Measurements from ENCODE around the gene SECISBP2. TPM values are rescaled to one million over a fixed set of nuclear protein-coding genes. Genes with fewer than 3 reads are reported as not detected.

SECISBP2 gene
- polyA plus RNA-seq, 1 donor (not counting 4 experiments of a cell fraction or from before 2014, with no cell fraction given), result 24.3 TPM

- Histone ChIP-seq H3K4me2 (ENCODE audit: control insufficient read depth, extremely low read depth, insufficient read depth, low read depth, low read length) (no peak overlapping the region), H3K36me3 (ENCODE audit: control insufficient read depth in 2 of 2, extremely low read depth in 1 of 2, insufficient read depth in 2 of 2, low read length in 2 of 2) (no peaks in the 10 kb centered on the region), H3K9me1 (ENCODE audit: control insufficient read depth, extremely low read depth, insufficient read depth, low read length) (no peaks in the 10 kb centered on the region), H3K27me3 (ENCODE audit: control insufficient read depth, extremely low read depth, insufficient read depth, low read length) (no peaks in the 10 kb centered on the region), H4K20me1 (ENCODE audit: control insufficient read depth, extremely low read depth, insufficient read depth, low read length) (no peaks in the 10 kb centered on the region), H3K27ac (ENCODE audit: control insufficient read depth, insufficient read depth, low read length) (no peak overlapping the region), H3K4me1 (ENCODE audit: control insufficient read depth, extremely low read depth, insufficient read depth, low read length) (no peaks in the 10 kb centered on the region), H3K4me3 (ENCODE audit: control insufficient read depth in 2 of 3, extremely low read depth in 1 of 3, insufficient read depth in 2 of 3, low read depth in 1 of 3, low read length in 3 of 3) (no peak overlapping the region), H3K9me3 (ENCODE audit: control insufficient read depth, low read depth, low read length) (no peaks in the 10 kb centered on the region), H3K9ac (ENCODE audit: control insufficient read depth, extremely low read depth, insufficient read depth, low read length) (no peak overlapping the region), H2AFZ (ENCODE audit: control insufficient read depth, low read length) (no peak overlapping the region), H3K79me2 (ENCODE audit: control insufficient read depth, insufficient read depth, low read length) (no peaks in the 10 kb centered on the region)
- dilution Hi-C loops (cut with MboI; ENCODE audit: extremely low pct_ligation_motif_present, low sequenced_read_pairs), result no loop called here
- DNase-seq (ENCODE audit: low read depth, low spot score) (no peak), FAIRE-seq (no peak)
- no peak for TF ChIP-seq EZH2 (IDR thresholded peaks at IDR 0.05; ENCODE audit: low read length)
- no peak for TF ChIP-seq CTCF (optimal IDR thresholded peaks at IDR 0.05 in 1 of 3, IDR thresholded peaks at IDR 0.05 in 1 of 3, conservative IDR thresholded peaks at IDR 0.05 in 1 of 3; ENCODE audit: extremely low read depth in 1 of 3, insufficient read depth in 2 of 3, low read length in 3 of 3)
These were observed 64.9 kb downstream of the SECISBP2 start for GRCh38 chr9:89383030-89383720.

- no peak overlapping the region for H3K4me3 ChIP-seq (ENCODE audit: control insufficient read depth in 2 of 3, extremely low read depth in 1 of 3, insufficient read depth in 2 of 3, low read depth in 1 of 3, low read length in 3 of 3)
- H4K20me1 ChIP-seq (ENCODE audit: control insufficient read depth, extremely low read depth, insufficient read depth, low read length), result no peaks in the 10 kb centered on the region
- no peak overlapping the region for H3K27ac ChIP-seq (ENCODE audit: control insufficient read depth, insufficient read depth, low read length)
- no peak for DNase-seq (ENCODE audit: low read depth, low spot score)
- no peaks in the 10 kb centered on the region for H3K9me3 ChIP-seq (ENCODE audit: control insufficient read depth, low read depth, low read length)
- H3K9me1 ChIP-seq (ENCODE audit: control insufficient read depth, extremely low read depth, insufficient read depth, low read length), result no peaks in the 10 kb centered on the region
- H3K79me2 ChIP-seq (ENCODE audit: control insufficient read depth, insufficient read depth, low read length), result no peaks in the 10 kb centered on the region
- H3K27me3 ChIP-seq (ENCODE audit: control insufficient read depth, extremely low read depth, insufficient read depth, low read length), result no peaks in the 10 kb centered on the region
- FAIRE-seq, result no peak
- TF ChIP-seq CTCF (optimal IDR thresholded peaks at IDR 0.05 in 1 of 3, IDR thresholded peaks at IDR 0.05 in 1 of 3, conservative IDR thresholded peaks at IDR 0.05 in 1 of 3; ENCODE audit: extremely low read depth in 1 of 3, insufficient read depth in 2 of 3, low read length in 3 of 3) (no peak), EZH2 (IDR thresholded peaks at IDR 0.05; ENCODE audit: low read length) (no peak)
- H3K36me3 ChIP-seq (ENCODE audit: control insufficient read depth in 2 of 2, extremely low read depth in 1 of 2, insufficient read depth in 2 of 2, low read length in 2 of 2), result no peaks in the 10 kb centered on the region
- no peak overlapping the region for H2AFZ ChIP-seq (ENCODE audit: control insufficient read depth, low read length)
- dilution Hi-C loops (cut with MboI; ENCODE audit: extremely low pct_ligation_motif_present, low sequenced_read_pairs), result no loop called here
- H3K4me1 ChIP-seq (ENCODE audit: control insufficient read depth, extremely low read depth, insufficient read depth, low read length), result no peaks in the 10 kb centered on the region
- no peak overlapping the region for H3K9ac ChIP-seq (ENCODE audit: control insufficient read depth, extremely low read depth, insufficient read depth, low read length)
- no peak overlapping the region for H3K4me2 ChIP-seq (ENCODE audit: control insufficient read depth, extremely low read depth, insufficient read depth, low read depth, low read length)
These were observed 65.5 kb downstream of the SECISBP2 start for GRCh38 chr9:89383721-89384300.
